Karpas-422 (cell line): ENCODE results near the gene SH3BP2. TPM values are rescaled to one million over a fixed set of nuclear protein-coding genes. Genes with fewer than 3 reads are reported as not detected.

Experiments
- DNase-seq: peaks from one replicate; pipeline ENCODE4 v3.0.0-alpha.2; 2015
- H2AFZ ChIP-seq: fragments of 200-600 bp; sonication (generic); 2 replicates; pipeline ENCODE4 v1.6.1; 2014; ENCODE audit warnings: antibody characterized with exemption, low read length, mixed read lengths
- H3K27ac ChIP-seq: fragments of 200-600 bp; sonication (generic); 2 replicates; pipeline ENCODE4 v1.5.1; 2014; ENCODE audit warnings: mild to moderate bottlenecking, low read length, moderate library complexity
- H3K27me3 ChIP-seq: fragments of 200-600 bp; sonication (generic); 2 replicates; pipeline ENCODE4 v1.6.1; 2014; ENCODE audit warnings: low read length, mixed read lengths
- H3K36me3 ChIP-seq: fragments of 200-600 bp; sonication (generic); 2 replicates; pipeline ENCODE4 v1.6.1; 2014; ENCODE audit warnings: low read length, mixed read lengths; ENCODE audit not compliant: insufficient read depth
- H3K4me1 ChIP-seq: fragments of 200-600 bp; sonication (generic); 2 replicates; pipeline ENCODE4 v1.6.1; 2014; ENCODE audit warnings: mild to moderate bottlenecking, low read length, mixed read lengths
- H3K4me2 ChIP-seq: fragments of 200-600 bp; sonication (generic); 2 replicates; pipeline ENCODE4 v1.6.1; 2014; ENCODE audit warnings: low read length, low read depth, mild to moderate bottlenecking; ENCODE audit not compliant: poor library complexity, severe bottlenecking
- H3K4me3 ChIP-seq: fragments of 200-600 bp; sonication (generic); 2 replicates; pipeline ENCODE4 v1.5.1; 2014; ENCODE audit warnings: mild to moderate bottlenecking, antibody characterized with exemption, low read length, mixed read lengths
- H3K79me2 ChIP-seq: fragments of 200-600 bp; sonication (generic); 2 replicates; pipeline ENCODE4 v1.6.1; 2014; ENCODE audit warnings: mild to moderate bottlenecking, low read length, mixed read lengths
- H3K9ac ChIP-seq: fragments of 200-600 bp; sonication (generic); 2 replicates; pipeline ENCODE4 v1.6.0; 2014; ENCODE audit warnings: low read length
- H3K9me2 ChIP-seq: fragments of 200-600 bp; sonication (generic), shearing (Covaris generic); replicated peaks from 2 replicates; pipeline ENCODE4 v1.6.0; 2014; ENCODE audit warnings: mild to moderate bottlenecking, low read length, moderate library complexity; ENCODE audit not compliant: insufficient read depth
- H3K9me3 ChIP-seq: fragments of 300-700, 200-600 bp; sonication (generic); 2 replicates; pipeline ENCODE4 v1.6.1; 2014; ENCODE audit warnings: low read length, mixed read lengths
- H4K20me1 ChIP-seq: fragments of 200-600 bp; sonication (generic); 2 replicates; pipeline ENCODE4 v1.6.1; 2014; ENCODE audit warnings: mild to moderate bottlenecking, antibody characterized with exemption, low read length, low read depth; ENCODE audit not compliant: insufficient read depth
- total RNA-seq: library from RNA; depleted of rRNA; stranded (reverse); fragments of >200 nt; shearing (Covaris generic); gene quantifications from 2 replicates; pipeline ENCODE4 v1.2.3, GENCODE V29; 2014; ENCODE audit warnings: low replicate concordance

SH3BP2 gene
- total RNA-seq, 1 experiment from 2014 or later: 17.2 TPM

DNA sequence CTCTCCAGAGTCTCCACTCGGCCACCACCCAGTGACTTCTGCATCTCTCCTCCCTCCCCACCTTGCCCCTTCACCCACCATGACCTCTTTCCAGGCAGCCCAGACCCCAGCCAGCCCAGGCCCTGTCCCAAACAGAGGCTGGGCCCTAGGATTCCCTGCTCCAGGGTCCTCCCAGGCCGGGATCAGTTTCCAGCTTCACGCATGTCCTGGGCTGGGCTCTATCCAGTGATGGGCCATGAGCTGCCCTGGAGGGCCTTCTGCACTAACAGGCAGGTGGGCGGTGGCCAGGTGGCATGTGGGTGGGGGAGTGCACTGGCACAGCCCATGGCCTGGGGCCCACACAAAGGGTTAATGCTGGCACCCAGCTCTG lies 30.4 kb downstream of the SH3BP2 start:
- Histone ChIP-seq H3K4me1 (peaks cover 11% of the 10 kb centered on the region; the same call in 1 of the 2 replicates), H3K27me3 (no peaks in the 10 kb centered on the region), H3K36me3 (no peaks in the 10 kb centered on the region; the same call in 1 of the 2 replicates), H3K9me3 (no peaks in the 10 kb centered on the region), H3K9ac (no peak overlapping the region), H2AFZ (no peak overlapping the region), H3K27ac (no peak overlapping the region), H3K79me2 (peaks cover 27% of the 10 kb centered on the region), H3K4me3 (no peak overlapping the region), H3K4me2 (no peak overlapping the region), H3K9me2 (no peaks in the 10 kb centered on the region), H4K20me1 (peaks cover 7% of the 10 kb centered on the region)
- no peak for DNase-seq

DNA sequence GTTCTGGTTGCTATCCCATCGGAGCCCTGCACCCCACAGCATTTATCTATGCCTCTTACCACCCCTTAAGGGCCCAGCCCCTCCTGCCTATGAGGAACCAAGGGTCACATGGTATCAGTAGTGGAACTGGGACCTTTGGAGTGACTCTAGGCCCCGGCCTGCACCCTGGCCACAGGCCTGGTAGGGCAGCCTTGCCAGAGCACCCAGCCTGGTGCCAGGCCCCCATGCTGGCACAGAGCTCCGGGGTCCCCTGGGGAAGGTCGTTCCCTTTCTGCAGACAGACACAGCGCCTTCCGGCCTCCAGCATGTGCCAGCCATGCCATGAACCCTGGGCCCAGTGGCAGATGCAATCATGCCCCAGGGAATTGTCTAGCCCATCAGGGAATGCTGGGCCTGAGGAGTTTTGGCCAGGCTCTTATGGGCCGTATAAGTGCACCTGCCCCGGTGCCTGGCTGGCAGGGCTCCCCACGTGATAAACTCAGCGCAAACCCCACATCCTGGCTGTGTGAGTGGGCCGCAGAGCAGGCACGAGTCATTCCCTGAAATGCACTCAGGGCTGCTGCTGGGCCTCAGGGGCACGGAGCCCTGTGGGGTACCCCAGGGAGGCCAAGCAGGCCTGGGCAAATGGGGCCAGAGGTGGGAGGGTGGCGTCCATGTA lies 30.9 kb downstream of the SH3BP2 start:
- Histone ChIP-seq H3K79me2 (peaks cover 22% of the 10 kb centered on the region), H3K4me3 (no peak overlapping the region), H3K27me3 (no peaks in the 10 kb centered on the region), H3K9me3 (no peaks in the 10 kb centered on the region), H3K36me3 (no peaks in the 10 kb centered on the region; the same call in 1 of the 2 replicates), H3K4me1 (peaks cover 8% of the 10 kb centered on the region; the same call in 1 of the 2 replicates), H3K9ac (no peak overlapping the region), H4K20me1 (peaks cover 7% of the 10 kb centered on the region), H2AFZ (no peak overlapping the region), H3K27ac (no peak overlapping the region), H3K9me2 (no peaks in the 10 kb centered on the region), H3K4me2 (no peak overlapping the region)
- no peak for DNase-seq

DNA sequence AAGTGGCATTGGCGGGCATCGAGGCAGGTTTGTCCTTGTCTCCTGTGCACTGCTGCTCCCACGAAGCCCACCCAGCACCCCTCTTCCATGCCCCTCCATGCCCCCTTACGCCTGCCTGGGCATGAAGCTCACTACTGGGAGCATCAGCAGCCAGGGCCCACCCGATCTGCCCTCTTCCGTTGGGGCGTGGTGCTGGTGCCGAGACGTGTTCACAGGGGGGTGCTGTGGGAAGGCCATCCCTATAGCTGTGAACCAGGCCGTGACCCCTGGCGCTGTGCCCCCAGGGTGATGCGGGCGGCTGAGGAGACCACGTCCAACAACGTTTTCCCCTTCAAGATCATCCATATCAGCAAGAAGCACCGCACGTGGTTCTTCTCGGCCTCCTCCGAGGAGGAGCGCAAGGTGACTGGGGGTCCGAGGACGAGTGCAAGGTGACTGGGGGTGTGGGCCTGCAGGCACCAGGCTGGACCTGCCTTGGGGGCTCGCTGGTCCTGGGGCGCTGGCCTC lies 31.5 kb downstream of the SH3BP2 start:
- Histone ChIP-seq H3K4me2 (no peak overlapping the region), H4K20me1 (peaks cover 6% of the 10 kb centered on the region)
- DNase-seq: no peak

DNA sequence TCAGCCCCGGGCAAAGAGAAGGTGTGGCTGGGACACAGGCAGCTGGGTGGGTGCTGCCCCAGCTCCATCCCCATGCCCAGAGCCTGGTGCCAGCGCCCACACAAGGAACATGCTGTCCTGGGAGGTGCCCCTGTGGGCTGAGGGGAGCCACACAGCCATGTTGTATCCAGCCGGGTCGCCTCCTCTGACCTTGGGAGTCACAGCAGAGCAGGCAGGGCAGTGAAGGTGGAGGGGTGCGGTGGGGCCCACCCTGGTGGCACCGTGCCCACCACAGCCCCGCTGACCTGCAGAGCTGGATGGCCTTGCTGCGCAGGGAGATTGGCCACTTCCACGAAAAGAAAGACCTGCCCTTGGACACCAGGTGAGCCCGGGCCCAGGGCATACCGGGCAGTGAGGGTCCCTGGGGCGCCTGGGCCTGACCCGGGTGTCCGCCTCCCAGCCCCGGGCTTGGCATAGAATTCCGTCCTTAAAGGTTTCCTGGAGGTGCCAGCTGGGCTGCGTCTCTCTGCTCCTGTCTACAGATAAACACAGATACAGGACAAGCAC lies 32.0 kb downstream of the SH3BP2 start:
- H3K9me3 ChIP-seq: no peaks in the 10 kb centered on the region
- H3K4me2 ChIP-seq: no peak overlapping the region
- H2AFZ ChIP-seq: no peak overlapping the region
- H3K9ac ChIP-seq: no peak overlapping the region
- no peaks in the 10 kb centered on the region for H3K27me3 ChIP-seq
- H3K79me2 ChIP-seq: peaks cover 11% of the 10 kb centered on the region
- no peaks in the 10 kb centered on the region; the same call in 1 of the 2 replicates for H3K36me3 ChIP-seq
- no peaks in the 10 kb centered on the region for H3K9me2 ChIP-seq
- peaks cover 5% of the 10 kb centered on the region; the same call in 1 of the 2 replicates for H3K4me1 ChIP-seq
- no peak overlapping the region for H3K27ac ChIP-seq
- H3K4me3 ChIP-seq: no peak overlapping the region
- no peak for DNase-seq
- H4K20me1 ChIP-seq: peaks cover under 1% of the 10 kb centered on the region; the same call in 1 of the 2 replicates

More for the DNA sequence above, 31.5 kb downstream of the SH3BP2 start:
- Histone ChIP-seq H3K27me3 (no peaks in the 10 kb centered on the region), H2AFZ (no peak overlapping the region), H3K9me2 (no peaks in the 10 kb centered on the region), H3K4me3 (no peak overlapping the region), H3K9ac (no peak overlapping the region), H3K36me3 (no peaks in the 10 kb centered on the region; the same call in 1 of the 2 replicates), H3K9me3 (no peaks in the 10 kb centered on the region), H3K4me1 (peaks cover 5% of the 10 kb centered on the region; the same call in 1 of the 2 replicates), H3K27ac (no peak overlapping the region), H3K79me2 (peaks cover 16% of the 10 kb centered on the region)

DNA sequence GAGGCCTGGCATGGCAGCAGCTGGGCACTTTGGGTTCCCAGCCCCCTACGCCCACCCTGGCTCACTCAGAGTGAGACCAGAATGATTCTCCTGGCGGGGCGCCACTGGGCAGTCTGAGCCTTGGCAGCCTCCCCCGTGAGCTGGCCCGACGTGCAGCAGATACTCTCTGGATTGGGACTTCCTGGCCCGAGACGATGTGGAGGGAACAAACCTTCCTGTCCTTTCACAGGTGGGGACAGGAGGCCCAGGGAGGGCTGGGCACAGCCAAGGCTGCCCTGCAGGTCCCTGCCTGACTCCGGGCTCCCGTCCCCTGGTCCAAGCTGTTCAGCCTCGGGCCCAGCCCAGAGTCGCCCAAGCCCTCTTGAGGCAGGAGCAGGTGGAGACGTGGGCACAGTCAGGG lies 32.9 kb downstream of the SH3BP2 start:
- H3K4me2 ChIP-seq: no peak overlapping the region
- H3K79me2 ChIP-seq: 0 out of 2 replicates have a peak, but pooled peaks cover 4% of the 10 kb centered on the region
- no peak overlapping the region for H3K4me3 ChIP-seq
- DNase-seq: no peak
- no peak overlapping the region for H3K27ac ChIP-seq
- H2AFZ ChIP-seq: no peak overlapping the region
- H3K9ac ChIP-seq: no peak overlapping the region
- no peaks in the 10 kb centered on the region for H3K9me2 ChIP-seq
- H3K9me3 ChIP-seq: no peaks in the 10 kb centered on the region
- H3K4me1 ChIP-seq: 0 out of 2 replicates have a peak, but pooled peaks cover under 1% of the 10 kb centered on the region
- no peaks in the 10 kb centered on the region for H3K27me3 ChIP-seq
- H4K20me1 ChIP-seq: no peaks in the 10 kb centered on the region
- no peaks in the 10 kb centered on the region; the same call in 1 of the 2 replicates for H3K36me3 ChIP-seq

DNA sequence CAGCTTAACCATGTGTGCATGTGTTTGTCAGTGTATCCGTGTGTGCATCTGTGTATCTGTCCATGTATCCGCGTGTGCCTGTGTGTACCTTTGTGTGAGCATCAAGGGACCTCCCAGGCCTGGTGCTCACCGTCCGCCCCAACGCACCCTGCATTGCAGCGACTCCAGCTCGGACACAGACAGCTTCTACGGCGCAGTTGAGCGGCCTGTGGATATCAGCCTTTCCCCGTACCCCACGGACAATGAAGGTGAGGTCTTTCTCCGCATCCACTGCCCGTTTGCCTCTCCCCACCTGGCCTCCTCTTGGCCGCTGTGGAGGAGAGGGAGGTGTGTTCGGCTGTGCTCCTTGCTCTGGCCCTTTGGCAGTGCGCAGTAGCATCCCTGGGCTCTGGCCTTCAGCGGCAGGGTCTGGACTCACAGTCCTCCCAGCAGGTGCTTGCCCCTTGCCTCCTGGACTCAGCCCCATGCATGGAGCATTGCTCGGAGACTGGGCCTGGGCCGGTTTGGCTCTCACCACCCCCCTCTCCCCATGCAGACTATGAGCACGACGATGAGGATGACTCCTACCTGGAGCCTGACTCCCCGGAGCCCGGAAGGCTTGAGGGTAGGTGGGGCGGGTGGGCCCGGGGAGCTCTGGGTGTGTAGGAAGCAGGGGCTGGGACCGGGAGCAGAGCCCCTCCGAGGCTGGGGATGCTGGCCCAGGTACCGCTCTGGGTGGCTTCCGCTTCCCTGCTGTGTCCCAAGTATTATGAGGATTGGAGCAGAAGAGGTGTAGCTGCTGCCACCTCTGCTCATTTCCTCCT lies 34.4 kb downstream of the SH3BP2 start:
- peaks cover 8% of the 10 kb centered on the region for H3K4me1 ChIP-seq
- no peak for DNase-seq
- no peaks in the 10 kb centered on the region for H3K27me3 ChIP-seq
- H3K9me2 ChIP-seq: no peaks in the 10 kb centered on the region
- H4K20me1 ChIP-seq: 0 out of 2 replicates have a peak, but pooled peaks cover 3% of the 10 kb centered on the region
- H2AFZ ChIP-seq: no peak overlapping the region
- no peaks in the 10 kb centered on the region; the same call in 1 of the 2 replicates for H3K36me3 ChIP-seq
- H3K79me2 ChIP-seq: no peaks in the 10 kb centered on the region
- H3K4me3 ChIP-seq: no peak overlapping the region
- H3K9ac ChIP-seq: no peak overlapping the region
- H3K4me2 ChIP-seq: no peak overlapping the region
- no peak overlapping the region for H3K27ac ChIP-seq
- no peaks in the 10 kb centered on the region for H3K9me3 ChIP-seq

DNA sequence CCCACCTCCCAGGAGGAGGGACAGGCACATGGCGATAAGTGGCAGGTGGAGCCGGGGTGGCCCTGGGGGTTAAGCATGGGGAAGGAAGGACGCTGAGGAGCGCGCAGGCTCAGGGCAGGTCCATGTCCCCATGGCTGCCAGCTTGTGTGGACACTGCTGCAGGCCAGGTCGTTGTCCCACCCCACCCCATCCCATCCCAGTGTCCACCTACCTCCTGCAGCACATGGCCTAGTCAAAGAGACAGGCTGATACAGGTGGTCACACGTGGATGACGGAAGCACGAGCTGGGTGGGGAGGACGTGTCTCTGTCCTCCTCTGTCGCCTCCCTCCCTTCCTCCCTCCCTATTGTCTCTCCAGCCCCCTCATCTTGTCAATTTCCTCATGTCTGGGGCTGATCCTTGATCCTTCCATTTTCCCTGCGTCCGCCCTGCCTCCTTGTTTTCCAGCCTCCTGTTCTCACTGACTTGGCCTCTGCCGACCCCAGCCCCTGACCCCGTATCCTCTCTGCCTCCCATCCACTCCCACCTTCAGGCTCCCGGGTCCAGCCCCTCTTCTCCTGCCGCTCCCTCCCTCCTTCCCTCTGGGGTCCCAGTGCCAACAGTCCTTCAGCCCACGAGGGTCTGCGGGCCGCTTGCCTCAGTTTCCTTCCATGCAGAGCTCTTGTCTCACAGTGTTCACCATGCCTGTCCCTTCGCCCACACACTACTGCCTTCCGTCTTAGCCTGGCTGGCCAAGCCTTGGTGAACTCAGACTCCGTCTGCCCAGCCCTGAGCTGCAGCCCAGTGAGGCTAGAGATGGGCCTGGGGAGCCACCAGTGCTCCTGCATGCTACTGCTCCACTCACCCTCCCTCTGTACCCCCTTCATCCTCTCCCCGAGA lies 35.2 kb downstream of the SH3BP2 start:
- H2AFZ ChIP-seq: no peak overlapping the region
- H3K79me2 ChIP-seq: no peaks in the 10 kb centered on the region
- H3K36me3 ChIP-seq: no peaks in the 10 kb centered on the region; the same call in 1 of the 2 replicates
- no peaks in the 10 kb centered on the region for H3K9me3 ChIP-seq
- H3K4me1 ChIP-seq: peaks cover 17% of the 10 kb centered on the region
- no peaks in the 10 kb centered on the region for H3K9me2 ChIP-seq
- H3K4me3 ChIP-seq: no peak overlapping the region
- H3K4me2 ChIP-seq: no peak overlapping the region
- no peak overlapping the region for H3K27ac ChIP-seq
- DNase-seq: no peak
- H3K27me3 ChIP-seq: no peaks in the 10 kb centered on the region
- no peak overlapping the region for H3K9ac ChIP-seq
- H4K20me1 ChIP-seq: 0 out of 2 replicates have a peak, but pooled peaks cover 5% of the 10 kb centered on the region
